Adipose tissue (tissue), 3 donors: ENCODE data around the gene TALDO1. TPM values are rescaled to one million over a fixed set of nuclear protein-coding genes. Genes with fewer than 3 reads are reported as not detected.
"Not testable (repeated sequence)": the region's sequence is repeated elsewhere in the genome, so short reads cannot be mapped to it uniquely, and the experiment has no call there.

Source experiments
- H3K27ac ChIP-seq: one replicate; pipeline ENCODE4 v1.5.1; 2013; ENCODE audit warnings: low read depth, low read length
- WGBS, 3 donors: extraction: QIAGEN DNeasy Blood & Tissue Kit; methylation state at CpG; one replicate each; pipeline ENCODE4 v1.1.7; 2013; 5-methylcytosine and 5-hydroxymethylcytosine counted together
- polyA plus RNA-seq, 3 donors: library from polyadenylated mRNA; stranded (reverse); fragments of 200-250 nt; gene quantifications; one replicate each; pipeline ENCODE4 v1.2.3, GENCODE V29; 2013
- donor health status: healthy with polysubstance abuse.
- donor health status: Bipolar disorder and iron deficiency.
- donor health status: healthy.

TALDO1 gene
- polyA plus RNA-seq, 3 donors = 99.7 to 306 (median 185) TPM

DNA sequence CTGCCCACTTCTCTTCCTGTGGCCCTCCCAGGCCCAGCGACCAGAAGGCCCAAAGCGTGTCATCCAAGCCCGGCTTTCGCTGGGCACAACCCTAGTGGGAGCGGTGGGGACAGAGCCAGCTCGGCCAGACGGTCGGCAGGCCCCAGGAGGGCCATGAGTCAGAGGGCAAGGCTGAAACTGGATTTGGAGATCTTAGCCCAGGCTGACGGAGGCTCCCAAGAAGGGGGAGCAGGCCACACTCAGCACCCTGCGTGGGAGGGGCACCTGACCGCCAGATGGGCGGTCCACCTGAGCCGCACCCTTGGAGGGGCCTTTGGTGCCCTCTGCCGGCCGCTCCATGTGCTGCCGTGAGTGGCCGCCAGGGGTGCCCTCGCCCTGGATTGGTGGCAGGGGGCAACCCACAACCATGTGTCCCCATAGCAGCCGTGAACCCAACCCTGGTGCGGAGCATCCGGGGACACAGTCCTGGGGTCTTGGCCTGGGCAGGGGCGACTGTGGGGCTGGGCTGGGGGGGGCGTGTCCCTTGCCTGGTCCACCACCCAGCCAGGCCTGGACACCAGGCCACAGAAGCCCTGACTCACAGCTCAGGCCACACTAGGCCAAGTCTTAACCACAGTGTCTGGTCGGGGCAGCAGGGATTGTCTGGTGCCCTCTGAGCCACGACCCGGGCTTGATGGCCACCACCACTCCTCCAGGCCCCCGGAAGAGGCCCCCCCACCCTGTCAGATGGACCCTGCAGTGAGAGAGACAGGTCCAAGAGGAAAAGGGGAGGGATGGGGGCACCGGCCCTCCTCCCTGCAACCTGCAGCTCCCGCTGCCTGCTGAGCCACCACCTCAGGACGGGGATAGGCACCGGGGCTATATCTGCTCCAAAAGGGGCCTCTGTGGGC, 19.2 kb upstream of the TALDO1 start:
- 27 to 32% (median 31%) methylated on average over 27 to 31 of the region's 31 CpGs for WGBS, 3 donors
- H3K27ac ChIP-seq = no peak overlapping the region

DNA sequence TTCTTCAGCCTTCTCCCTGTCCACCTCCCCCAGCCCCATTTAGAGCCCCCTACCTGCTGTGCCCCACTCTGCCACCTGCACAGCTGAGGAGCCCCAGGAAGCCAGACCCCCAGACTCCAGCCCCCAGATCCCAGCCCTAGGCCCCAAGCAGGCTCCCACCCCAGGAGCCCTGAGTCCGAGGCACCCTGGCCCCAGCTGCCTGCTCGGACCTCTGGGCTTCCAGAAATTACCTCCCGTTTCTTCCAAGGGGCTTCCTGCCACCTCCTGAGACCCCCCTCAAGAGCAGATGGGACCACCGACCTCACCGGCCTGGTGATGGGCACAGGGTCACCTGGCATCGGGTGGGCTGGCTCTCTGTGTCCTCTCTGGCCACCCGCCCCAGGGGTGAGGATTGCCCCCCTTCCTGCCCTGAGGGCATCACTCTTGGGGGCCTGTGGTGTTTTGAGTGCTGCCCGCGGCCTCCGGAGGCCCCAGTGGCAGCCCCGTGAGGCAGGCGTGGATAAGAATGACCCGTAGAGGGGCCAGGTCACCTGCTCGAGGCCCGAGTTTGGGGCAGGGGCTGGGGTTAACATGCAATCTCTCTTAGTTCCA, 18.3 kb upstream of the TALDO1 start:
- WGBS, 3 donors = 60 to 68% (median 66%) methylated on average over 11 to 15 of the region's 15 CpGs
- no peak overlapping the region for H3K27ac ChIP-seq

- H3K27ac ChIP-seq = no peak overlapping the region
- 38 to 43% (median 41%) methylated on average over 16 to 17 of the region's 17 CpGs for WGBS, 3 donors
These were observed 17.7 kb upstream of the TALDO1 start for GRCh38 chr11:729492-730074.

DNA sequence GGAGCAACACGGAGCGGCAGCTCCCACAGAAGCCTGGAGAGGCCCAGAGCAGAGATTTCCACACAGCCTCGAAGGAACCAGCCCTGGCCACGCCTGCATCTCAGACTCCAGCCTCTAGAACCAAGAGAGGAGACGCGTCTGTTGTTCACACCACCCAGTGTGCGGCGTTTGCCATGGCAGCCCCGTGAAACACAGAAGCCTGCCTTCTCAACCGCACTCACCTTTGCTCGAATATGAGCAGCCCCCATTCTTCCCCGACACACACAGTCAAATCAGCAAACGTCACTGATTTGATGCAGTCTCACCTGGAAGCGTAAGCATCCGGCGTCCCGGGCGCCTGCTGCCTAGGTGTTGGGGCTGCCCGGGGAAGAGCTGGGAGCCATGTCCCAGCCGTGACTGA, 14.2 kb upstream of the TALDO1 start:
- 72 to 78% (median 75%) methylated on average over 20 of the region's 20 CpGs for WGBS, 3 donors
- H3K27ac ChIP-seq = no peak overlapping the region

DNA sequence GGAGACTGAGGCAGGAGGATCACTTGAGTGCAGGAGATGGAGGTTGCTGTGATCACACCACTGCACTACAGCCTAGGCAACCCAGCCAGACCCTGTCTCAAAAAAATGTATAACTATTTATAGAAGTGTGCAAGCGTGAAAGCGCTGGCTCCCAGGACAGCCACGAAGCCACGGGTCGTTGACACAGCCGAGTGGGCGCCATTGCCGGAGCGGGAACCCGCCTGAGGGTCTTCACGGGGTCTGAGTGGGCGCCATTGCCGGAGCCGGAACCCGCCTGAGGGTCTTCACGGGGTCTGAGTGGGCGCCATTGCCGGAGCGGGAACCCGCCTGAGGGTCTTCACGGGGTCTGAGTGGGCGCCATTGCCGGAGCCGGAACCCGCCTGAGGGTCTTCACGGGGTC, 12.7 kb upstream of the TALDO1 start:
- 95 to 96% (median 96%) methylated on average over 19 to 26 of the region's 26 CpGs for WGBS, 3 donors

DNA sequence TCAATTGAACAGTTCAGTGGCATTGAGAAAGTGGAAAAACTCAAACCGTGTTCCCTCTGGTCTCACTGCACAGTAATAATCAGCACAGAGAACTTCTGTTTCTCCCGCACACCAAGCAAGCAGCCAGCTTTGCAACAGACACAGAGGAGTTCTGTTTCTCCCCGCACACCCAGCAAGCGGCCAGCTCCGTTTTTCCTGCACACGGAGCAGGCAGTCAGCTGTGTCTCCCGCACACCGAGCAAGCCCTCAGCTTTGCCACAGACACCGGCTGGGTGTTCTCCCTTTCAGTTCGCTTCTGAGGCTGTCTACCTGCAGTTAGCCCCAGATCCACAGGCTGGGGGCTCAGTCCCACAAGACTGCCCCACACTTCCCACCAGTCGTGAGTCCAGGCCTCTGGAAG, 9.9 kb upstream of the TALDO1 start:
- 23 to 48% (median 29%) methylated on average over 11 of the region's 11 CpGs for WGBS, 3 donors
- no peak overlapping the region for H3K27ac ChIP-seq

More for the DNA sequence above, 12.7 kb upstream of the TALDO1 start:
- not testable (repeated sequence) for H3K27ac ChIP-seq

DNA sequence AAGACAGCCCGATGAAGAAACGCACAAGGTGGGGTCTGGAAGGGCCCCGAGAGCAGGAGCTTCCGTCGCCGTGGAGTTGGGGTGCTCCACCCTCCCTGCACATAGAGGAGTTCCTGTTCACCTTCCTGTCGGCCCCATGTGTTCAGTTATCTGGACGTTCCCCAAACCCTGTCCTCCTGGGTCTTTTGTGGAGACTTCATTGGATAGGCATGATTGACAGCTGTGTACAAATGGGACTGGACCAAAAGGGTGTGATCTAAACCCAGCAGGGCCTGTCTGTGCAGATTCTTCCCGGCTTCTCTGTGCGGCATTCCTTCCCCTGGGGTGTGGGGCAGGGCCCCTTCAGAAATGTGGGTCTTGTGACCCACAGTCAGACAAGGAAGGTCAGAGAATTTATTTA, 9.4 kb upstream of the TALDO1 start:
- 27 to 54% (median 38%) methylated on average over 10 of the region's 10 CpGs for WGBS, 3 donors
- H3K27ac ChIP-seq = not testable (repeated sequence)

- 90 to 93% (median 92%) methylated on average over 3 of the region's 3 CpGs for WGBS, 3 donors
- H3K27ac ChIP-seq = no peak overlapping the region
These were observed 5.1 kb upstream of the TALDO1 start for GRCh38 chr11:742156-742546.

- no peak overlapping the region for H3K27ac ChIP-seq
- 84 to 99% (median 95%) methylated on average over 4 of the region's 4 CpGs for WGBS, 3 donors
These were observed 4.6 kb upstream of the TALDO1 start for GRCh38 chr11:742571-743201.

DNA sequence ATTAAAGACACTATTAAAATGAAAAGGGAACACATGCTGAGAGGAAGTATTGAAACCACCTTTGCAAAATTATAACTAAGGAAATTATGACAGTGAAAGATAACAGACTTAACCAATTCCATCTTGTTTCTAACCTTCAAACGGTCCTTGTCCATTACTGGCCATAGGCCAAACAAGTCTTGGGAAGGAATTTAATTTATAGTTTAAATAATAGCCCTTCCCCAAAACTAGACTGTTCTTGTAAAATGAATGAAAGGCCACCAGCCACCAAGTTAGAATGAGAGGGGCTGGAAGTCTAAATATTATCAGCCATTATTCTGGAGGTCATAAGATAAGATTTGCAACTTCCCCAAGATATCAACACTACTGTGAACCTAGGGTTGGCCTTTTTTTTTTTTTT, 1.8 kb upstream of the TALDO1 start:
- WGBS, 3 donors = 20 to 27% (median 21%) methylated on average over 1 of the region's 1 CpG
- H3K27ac ChIP-seq = no peak overlapping the region

DNA sequence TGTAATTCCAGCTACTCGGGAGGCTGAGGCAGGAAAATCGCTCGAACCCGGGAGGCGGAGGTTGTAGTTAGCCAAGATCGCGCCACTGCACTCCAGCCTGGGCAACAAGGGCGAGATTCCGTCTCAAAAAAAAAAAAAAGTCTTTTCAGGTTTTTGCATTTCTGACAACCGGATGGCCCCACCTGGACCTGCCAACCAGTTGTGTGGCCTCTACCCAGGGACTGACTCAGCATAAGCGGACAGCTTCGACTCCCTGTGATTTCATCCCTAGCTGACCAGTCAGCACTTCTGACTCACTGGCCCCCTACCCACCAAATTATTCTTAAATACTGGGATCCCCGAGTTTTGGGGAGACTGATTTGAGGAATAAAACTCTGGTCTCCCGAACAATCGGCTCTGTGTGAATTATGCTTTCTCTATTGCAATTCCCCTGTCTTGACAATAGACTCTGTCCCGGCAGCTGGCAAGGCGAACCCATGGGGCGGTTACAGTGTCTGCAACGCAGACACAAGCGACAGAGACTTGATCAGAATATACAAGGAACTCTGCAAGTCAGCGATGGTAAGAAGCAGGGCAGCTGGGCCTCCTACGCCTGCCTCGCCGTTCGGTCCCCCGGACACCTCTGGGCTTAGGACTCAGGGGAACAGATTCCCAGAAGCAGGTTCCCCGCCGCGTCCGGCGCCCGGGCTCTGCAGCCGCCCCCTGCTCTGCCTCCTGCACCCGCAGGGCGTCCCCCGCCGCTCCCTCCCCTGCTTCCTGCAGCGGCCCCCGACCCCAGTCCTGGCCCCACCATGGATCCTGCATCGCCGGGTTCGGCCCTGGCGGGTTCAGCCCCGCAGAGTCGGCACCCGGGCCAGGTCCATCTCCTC, 741 bp upstream of the TALDO1 start:
- H3K27ac ChIP-seq = no peak overlapping the region
- 22 to 23% (median 23%) methylated on average over 46 of the region's 46 CpGs for WGBS, 3 donors

- WGBS, 3 donors = 3 to 9% (median 8%) methylated on average over 18 of the region's 18 CpGs
- no peak overlapping the region for H3K27ac ChIP-seq
These were observed 719 bp downstream of the TALDO1 start for GRCh38 chr11:748007-748359.

- WGBS, 3 donors = 29 to 84% (median 59%) methylated on average over 2 of the region's 2 CpGs
- no peak overlapping the region for H3K27ac ChIP-seq
These were observed 2.5 kb downstream of the TALDO1 start for GRCh38 chr11:749731-750130.

- no peak overlapping the region for H3K27ac ChIP-seq
These were observed 13.0 kb downstream of the TALDO1 start for GRCh38 chr11:760236-760635.

DNA sequence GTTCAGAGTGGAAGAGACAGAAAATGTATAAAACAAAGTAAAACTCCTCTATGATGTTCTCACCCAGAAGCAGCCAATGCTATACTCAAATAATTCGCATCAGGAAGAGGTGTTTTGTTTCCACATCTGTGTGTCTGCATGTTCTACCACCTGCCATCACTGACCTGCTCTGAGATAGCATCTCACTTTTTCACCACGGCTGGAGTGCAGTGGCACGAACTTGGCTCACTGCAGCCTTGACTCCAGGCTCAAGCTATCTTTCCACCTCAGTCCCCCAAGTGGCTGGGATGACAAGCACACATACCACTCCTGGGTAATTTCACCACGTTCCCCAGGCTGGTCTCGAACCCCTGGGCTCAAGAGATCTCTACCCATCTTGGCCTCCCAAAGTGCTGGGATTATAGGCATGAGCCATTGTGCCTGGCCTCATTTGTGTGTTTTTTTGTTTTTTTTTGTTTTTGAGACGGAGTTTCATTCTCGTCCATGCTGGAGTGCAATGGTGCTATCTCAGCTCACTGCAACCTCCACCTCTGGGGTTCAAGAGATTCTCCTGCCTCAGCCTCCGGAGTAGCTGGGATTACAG, 14.4 kb downstream of the TALDO1 start:
- H3K27ac ChIP-seq = no peak overlapping the region
- 85 to 93% (median 89%) methylated on average over 8 of the region's 8 CpGs for WGBS, 3 donors

DNA sequence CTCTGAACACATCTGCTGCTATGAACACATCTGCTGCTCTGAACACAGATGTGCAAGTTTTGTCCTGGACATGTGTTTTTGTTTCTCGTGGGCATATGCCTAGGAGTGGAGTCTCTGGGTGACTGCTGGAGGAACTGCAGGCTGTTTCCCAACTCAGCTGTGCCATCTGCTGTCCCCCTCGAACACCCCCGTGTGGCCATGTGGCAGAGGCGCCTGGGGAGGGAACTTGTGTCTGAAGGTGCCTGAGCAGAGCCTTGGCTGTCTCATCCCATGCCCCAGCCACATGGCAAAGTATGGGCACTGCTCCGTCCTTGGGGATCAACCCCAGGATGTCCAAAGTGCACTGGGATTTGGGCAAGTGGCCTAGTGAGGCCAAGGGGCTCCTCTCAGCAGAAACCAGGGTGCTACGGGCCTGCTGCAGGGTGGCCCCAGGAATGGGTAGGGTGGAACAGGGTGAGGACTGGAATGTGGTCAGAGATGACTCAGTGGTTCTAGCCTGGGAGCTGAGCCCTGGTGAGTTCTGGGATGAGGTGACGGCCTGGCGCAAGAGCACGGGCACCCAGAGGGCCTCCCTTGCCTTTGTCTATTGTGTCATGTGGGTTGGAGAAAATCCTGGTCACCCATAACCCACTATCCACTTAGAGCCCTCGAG, 15.3 kb downstream of the TALDO1 start:
- 42 to 61% (median 53%) methylated on average over 10 of the region's 10 CpGs for WGBS, 3 donors
- H3K27ac ChIP-seq = no peak overlapping the region

- WGBS, 3 donors = 42 to 82% (median 67%) methylated on average over 19 to 24 of the region's 24 CpGs
- H3K27ac ChIP-seq = no peak overlapping the region
These were observed 15.8 kb downstream of the TALDO1 start for GRCh38 chr11:763073-763463.
